Fibroblast of villous mesenchyme (primary cell): ENCODE measurements around the gene SLC25A1. TPM values are rescaled to one million over a fixed set of nuclear protein-coding genes. Genes with fewer than 3 reads are reported as not detected.
"Not testable (repeated sequence)": the region's sequence is repeated elsewhere in the genome, so short reads cannot be mapped to it uniquely, and the experiment has no call there.

ENCODE experiments used
- DNase-seq: peaks from one replicate; pipeline ENCODE4 v3.0.0-alpha.2; 2010; ENCODE audit warnings: low read depth
- H3K4me3 ChIP-seq: 2 replicates; pipeline ENCODE4 v1.5.1; 2011; ENCODE audit warnings: low read depth, mild to moderate bottlenecking, low read length
- CTCF ChIP-seq: IDR thresholded peaks from 2 replicates; pipeline ENCODE4 v1.5.1; 2012; ENCODE audit warnings: low read depth, mild to moderate bottlenecking, low read length; ENCODE audit not compliant: insufficient read depth
- total RNA-seq: library from RNA; depleted of rRNA; stranded (reverse); fragments of >200 nt; gene quantifications from 2 replicates; pipeline ENCODE4 v1.2.3, GENCODE V29; 2012

Gene SLC25A1
- total RNA-seq, 1 donor: 115 TPM

- TF ChIP-seq CTCF: no peak
- no peak overlapping the region for H3K4me3 ChIP-seq
- no peak for DNase-seq
Measured at GRCh38 chr22:19206287-19206686, 27.8 kb upstream of the SLC25A1 start.

- DNase-seq: no peak
- TF ChIP-seq CTCF: no peak
- no peak overlapping the region for H3K4me3 ChIP-seq
Measured at GRCh38 chr22:19204640-19205039, 26.1 kb upstream of the SLC25A1 start.

- no peak for DNase-seq
- no peak overlapping the region for H3K4me3 ChIP-seq
- no peak for TF ChIP-seq CTCF
Measured at GRCh38 chr22:19203834-19204233, 25.3 kb upstream of the SLC25A1 start.

- H3K4me3 ChIP-seq, DNase-seq: not testable (repeated sequence)
Measured at GRCh38 chr22:19202799-19203186, 24.3 kb upstream of the SLC25A1 start.

GRCh38 chr22:19201869-19202798, 23.6 kb upstream of the SLC25A1 start:
- no peak for DNase-seq
- TF ChIP-seq CTCF: no peak
- H3K4me3 ChIP-seq: no peak overlapping the region

- DNase-seq: no peak
- no peak for TF ChIP-seq CTCF
- no peak overlapping the region for H3K4me3 ChIP-seq
Measured at GRCh38 chr22:19201130-19201868, 22.8 kb upstream of the SLC25A1 start.

- no peak for DNase-seq
- H3K4me3 ChIP-seq: no peak overlapping the region
- TF ChIP-seq CTCF: no peak
Measured at GRCh38 chr22:19199479-19199878, 20.9 kb upstream of the SLC25A1 start.
